ENCODE measurements around the gene ADGRB2. TPM values are rescaled to one million over a fixed set of nuclear protein-coding genes. Genes with fewer than 3 reads are reported as not detected.

The ADGRB2 gene
- total and polyA plus RNA-seq, 2 donors from 2014 or later, result 3.2 to 5.3 TPM

GRCh38 chr1:31694069-31694963 lies 69.8 kb downstream of the ADGRB2 start:
- no peaks in the 10 kb centered on the region for H3K4me1 ChIP-seq (ENCODE audit: control insufficient read depth in 2 of 3, insufficient read depth in 2 of 3, low read depth in 1 of 3, low read length in 3 of 3)
- no peaks in the 10 kb centered on the region for H3K9me3 ChIP-seq (ENCODE audit: control insufficient read depth in 2 of 3, insufficient read depth in 1 of 3, low read length in 3 of 3)
- FAIRE-seq (no peak), DNase-seq (peak in 1 of 5 donors; percentile 34)
- H3K27me3 ChIP-seq (ENCODE audit: control insufficient read depth, insufficient read depth, low read length), result no peaks in the 10 kb centered on the region
- no peak overlapping the region for H3K4me3 ChIP-seq (ENCODE audit: low read length in 3 of 3)
- H3K9ac ChIP-seq (ENCODE audit: low read length in 3 of 3), result no peak overlapping the region
- no peaks in the 10 kb centered on the region for H3K36me3 ChIP-seq (ENCODE audit: control insufficient read depth in 2 of 3, insufficient read depth in 3 of 3, low read length in 3 of 3)
- no peak overlapping the region for H3K27ac ChIP-seq (ENCODE audit: low read depth in 2 of 2, low read length in 2 of 2)
- no peak for TF ChIP-seq CTCF (IDR thresholded peaks at IDR 0.05; ENCODE audit: borderline replicate concordance, extremely low read depth, insufficient read depth)
- intact Hi-C loops (cut with DNase I), result no loop called here

DNA sequence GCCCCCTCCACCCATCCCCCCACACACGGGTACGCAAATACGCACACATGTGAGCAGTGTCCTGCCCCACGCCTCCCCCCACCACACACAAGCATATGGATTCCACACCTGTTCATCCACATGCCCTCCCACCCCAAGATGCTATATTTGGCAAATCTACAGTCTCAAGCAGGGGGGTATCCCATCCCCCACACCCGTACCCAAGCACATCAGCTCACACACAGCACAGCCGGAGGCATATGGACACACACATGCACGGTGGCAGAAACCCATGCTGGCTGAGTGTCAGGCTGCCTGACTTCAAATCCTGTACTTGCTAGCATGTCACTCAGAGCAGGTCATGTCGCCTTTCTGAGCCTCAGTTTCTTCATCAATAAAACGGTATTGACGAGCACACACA lies 70.9 kb downstream of the ADGRB2 start:
- no peaks in the 10 kb centered on the region for H3K4me1 ChIP-seq (ENCODE audit: control insufficient read depth in 2 of 3, insufficient read depth in 2 of 3, low read depth in 1 of 3, low read length in 3 of 3)
- H3K4me3 ChIP-seq (ENCODE audit: low read length in 3 of 3), result no peak overlapping the region
- no peak for FAIRE-seq
- H3K9ac ChIP-seq (ENCODE audit: low read length in 3 of 3), result no peak overlapping the region
- H3K27ac ChIP-seq (ENCODE audit: low read depth in 2 of 2, low read length in 2 of 2), result no peak overlapping the region
- H3K36me3 ChIP-seq (ENCODE audit: control insufficient read depth in 2 of 3, insufficient read depth in 3 of 3, low read length in 3 of 3), result no peaks in the 10 kb centered on the region
- DNase-seq, result no peak
- TF ChIP-seq CTCF (IDR thresholded peaks at IDR 0.05; ENCODE audit: borderline replicate concordance, extremely low read depth, insufficient read depth), result no peak
- intact Hi-C loops (cut with DNase I), result no loop called here
- H3K9me3 ChIP-seq (ENCODE audit: control insufficient read depth in 2 of 3, insufficient read depth in 1 of 3, low read length in 3 of 3), result no peaks in the 10 kb centered on the region
- H3K27me3 ChIP-seq (ENCODE audit: control insufficient read depth, insufficient read depth, low read length), result no peaks in the 10 kb centered on the region

GRCh38 chr1:31691951-31692350 lies 72.2 kb downstream of the ADGRB2 start:
- Histone ChIP-seq H3K4me3 (ENCODE audit: low read length in 3 of 3) (no peak overlapping the region), H3K9ac (ENCODE audit: low read length in 3 of 3) (no peak overlapping the region), H3K4me1 (ENCODE audit: control insufficient read depth in 2 of 3, insufficient read depth in 2 of 3, low read depth in 1 of 3, low read length in 3 of 3) (no peaks in the 10 kb centered on the region), H3K36me3 (ENCODE audit: control insufficient read depth in 2 of 3, insufficient read depth in 3 of 3, low read length in 3 of 3) (no peaks in the 10 kb centered on the region), H3K9me3 (ENCODE audit: control insufficient read depth in 2 of 3, insufficient read depth in 1 of 3, low read length in 3 of 3) (no peaks in the 10 kb centered on the region), H3K27me3 (ENCODE audit: control insufficient read depth, insufficient read depth, low read length) (no peaks in the 10 kb centered on the region), H3K27ac (ENCODE audit: low read depth in 2 of 2, low read length in 2 of 2) (no peak overlapping the region)
- intact Hi-C loops (cut with DNase I), result no loop called here
- TF ChIP-seq CTCF (IDR thresholded peaks at IDR 0.05; ENCODE audit: borderline replicate concordance, extremely low read depth, insufficient read depth), result no peak
- FAIRE-seq (no peak), DNase-seq (peak in 1 of 5 donors; percentile 35)

Measured in kidney (tissue), 14 donors.